HL-60 (cell line): ENCODE measurements around the gene VIPR2.

Experiments used
- DNase-seq, 2 experiments: peaks; one replicate each; pipeline ENCODE4 v3.0.0-alpha.2; 2010 to 2020; ENCODE audit warnings: low read depth in 1 of 2, low spot score in 1 of 2
- H3K27ac ChIP-seq: fragments of 250-450 bp; sonication (Bioruptor Pico); replicated peaks from 2 replicates; pipeline ENCODE4 v1.5.1; 2020; ENCODE audit warnings: mild to moderate bottlenecking, moderate library complexity
- H3K27me3 ChIP-seq: fragments of 250-450 bp; sonication (Bioruptor Pico); 2 replicates; pipeline ENCODE4 v1.5.1; 2021; ENCODE audit warnings: mild to moderate bottlenecking, moderate library complexity; ENCODE audit not compliant: insufficient read depth, poor library complexity, severe bottlenecking
- H3K4me3 ChIP-seq: replicated peaks from 2 replicates; pipeline ENCODE4 v1.5.1; 2011; ENCODE audit warnings: mild to moderate bottlenecking, control low read depth, low read length; ENCODE audit not compliant: insufficient read depth
- GABPA ChIP-seq: IDR thresholded peaks from 2 replicates; pipeline ENCODE4 v1.6.1; 2012; ENCODE audit warnings: low read depth
- POLR2AphosphoS5 ChIP-seq: IDR thresholded peaks from 2 replicates; pipeline ENCODE4 v1.6.1; 2012; ENCODE audit warnings: low read depth
- SPI1 ChIP-seq: IDR thresholded peaks from 2 replicates; pipeline ENCODE4 v1.6.1; 2012; ENCODE audit warnings: low read depth, mild to moderate bottlenecking, borderline replicate concordance
- TF ChIP-seq, protein P1 (sequence below): IDR thresholded peaks from one replicate; pipeline ENCODE4 v1.5.1; 2011; ENCODE audit warnings: low read length, control low read depth, inconsistent platforms; ENCODE audit not compliant: insufficient read depth
- TF ChIP-seq, protein P2 (sequence below): IDR thresholded peaks from 2 replicates; pipeline ENCODE4 v1.6.1; 2012; ENCODE audit warnings: low read depth; ENCODE audit not compliant: insufficient replicate concordance

VIPR2 gene

DNA sequence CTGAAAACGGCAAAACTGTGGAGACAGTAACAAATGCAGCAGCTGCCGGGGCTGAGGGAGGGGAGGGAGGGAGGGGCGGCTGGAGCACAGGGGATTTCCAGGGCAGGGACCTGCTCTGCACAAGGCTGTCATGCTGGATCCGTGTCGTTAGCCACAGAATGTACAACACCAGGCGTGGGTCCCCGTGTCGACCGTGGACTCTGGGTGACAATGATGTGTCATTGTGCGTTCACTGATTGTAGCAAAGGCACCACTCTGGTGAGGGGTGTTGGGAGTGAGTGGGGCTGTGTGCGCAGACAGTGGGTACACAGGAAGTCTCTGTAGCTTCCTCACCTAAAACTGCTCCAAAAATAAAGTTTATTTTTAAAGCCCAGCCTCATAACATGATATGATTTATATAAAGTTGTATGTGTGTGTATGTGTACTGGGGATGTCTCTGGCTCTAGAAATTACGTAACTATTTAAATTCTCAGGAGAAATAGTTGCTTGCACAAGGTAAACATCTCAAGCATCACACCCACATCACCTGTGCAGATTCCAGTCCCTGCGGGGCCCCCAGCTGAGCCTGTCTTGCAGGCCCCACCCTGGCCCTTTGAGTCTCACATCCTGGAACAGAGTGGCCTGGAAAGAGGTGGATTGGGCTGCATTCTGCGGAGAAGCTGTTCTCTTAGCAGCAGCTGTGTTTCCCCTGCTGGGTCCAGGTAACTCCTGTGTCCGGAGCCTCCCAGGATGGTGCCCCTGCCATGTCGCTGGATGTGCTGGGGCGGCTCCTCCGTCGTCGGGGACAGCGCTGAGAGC is 152.6 kb downstream of the VIPR2 start:
- no peak for DNase-seq
- H3K27ac ChIP-seq = no peak overlapping the region
- H3K27me3 ChIP-seq = peaks cover 5% of the 10 kb centered on the region
- H3K4me3 ChIP-seq = no peak overlapping the region
- TF ChIP-seq, protein P1, sequence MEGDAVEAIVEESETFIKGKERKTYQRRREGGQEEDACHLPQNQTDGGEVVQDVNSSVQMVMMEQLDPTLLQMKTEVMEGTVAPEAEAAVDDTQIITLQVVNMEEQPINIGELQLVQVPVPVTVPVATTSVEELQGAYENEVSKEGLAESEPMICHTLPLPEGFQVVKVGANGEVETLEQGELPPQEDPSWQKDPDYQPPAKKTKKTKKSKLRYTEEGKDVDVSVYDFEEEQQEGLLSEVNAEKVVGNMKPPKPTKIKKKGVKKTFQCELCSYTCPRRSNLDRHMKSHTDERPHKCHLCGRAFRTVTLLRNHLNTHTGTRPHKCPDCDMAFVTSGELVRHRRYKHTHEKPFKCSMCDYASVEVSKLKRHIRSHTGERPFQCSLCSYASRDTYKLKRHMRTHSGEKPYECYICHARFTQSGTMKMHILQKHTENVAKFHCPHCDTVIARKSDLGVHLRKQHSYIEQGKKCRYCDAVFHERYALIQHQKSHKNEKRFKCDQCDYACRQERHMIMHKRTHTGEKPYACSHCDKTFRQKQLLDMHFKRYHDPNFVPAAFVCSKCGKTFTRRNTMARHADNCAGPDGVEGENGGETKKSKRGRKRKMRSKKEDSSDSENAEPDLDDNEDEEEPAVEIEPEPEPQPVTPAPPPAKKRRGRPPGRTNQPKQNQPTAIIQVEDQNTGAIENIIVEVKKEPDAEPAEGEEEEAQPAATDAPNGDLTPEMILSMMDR = no peak
- TF ChIP-seq, protein P2, sequence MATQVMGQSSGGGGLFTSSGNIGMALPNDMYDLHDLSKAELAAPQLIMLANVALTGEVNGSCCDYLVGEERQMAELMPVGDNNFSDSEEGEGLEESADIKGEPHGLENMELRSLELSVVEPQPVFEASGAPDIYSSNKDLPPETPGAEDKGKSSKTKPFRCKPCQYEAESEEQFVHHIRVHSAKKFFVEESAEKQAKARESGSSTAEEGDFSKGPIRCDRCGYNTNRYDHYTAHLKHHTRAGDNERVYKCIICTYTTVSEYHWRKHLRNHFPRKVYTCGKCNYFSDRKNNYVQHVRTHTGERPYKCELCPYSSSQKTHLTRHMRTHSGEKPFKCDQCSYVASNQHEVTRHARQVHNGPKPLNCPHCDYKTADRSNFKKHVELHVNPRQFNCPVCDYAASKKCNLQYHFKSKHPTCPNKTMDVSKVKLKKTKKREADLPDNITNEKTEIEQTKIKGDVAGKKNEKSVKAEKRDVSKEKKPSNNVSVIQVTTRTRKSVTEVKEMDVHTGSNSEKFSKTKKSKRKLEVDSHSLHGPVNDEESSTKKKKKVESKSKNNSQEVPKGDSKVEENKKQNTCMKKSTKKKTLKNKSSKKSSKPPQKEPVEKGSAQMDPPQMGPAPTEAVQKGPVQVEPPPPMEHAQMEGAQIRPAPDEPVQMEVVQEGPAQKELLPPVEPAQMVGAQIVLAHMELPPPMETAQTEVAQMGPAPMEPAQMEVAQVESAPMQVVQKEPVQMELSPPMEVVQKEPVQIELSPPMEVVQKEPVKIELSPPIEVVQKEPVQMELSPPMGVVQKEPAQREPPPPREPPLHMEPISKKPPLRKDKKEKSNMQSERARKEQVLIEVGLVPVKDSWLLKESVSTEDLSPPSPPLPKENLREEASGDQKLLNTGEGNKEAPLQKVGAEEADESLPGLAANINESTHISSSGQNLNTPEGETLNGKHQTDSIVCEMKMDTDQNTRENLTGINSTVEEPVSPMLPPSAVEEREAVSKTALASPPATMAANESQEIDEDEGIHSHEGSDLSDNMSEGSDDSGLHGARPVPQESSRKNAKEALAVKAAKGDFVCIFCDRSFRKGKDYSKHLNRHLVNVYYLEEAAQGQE = no peak
- TF ChIP-seq GABPA = no peak
- TF ChIP-seq SPI1 = no peak
- no peak for TF ChIP-seq POLR2AphosphoS5

DNA sequence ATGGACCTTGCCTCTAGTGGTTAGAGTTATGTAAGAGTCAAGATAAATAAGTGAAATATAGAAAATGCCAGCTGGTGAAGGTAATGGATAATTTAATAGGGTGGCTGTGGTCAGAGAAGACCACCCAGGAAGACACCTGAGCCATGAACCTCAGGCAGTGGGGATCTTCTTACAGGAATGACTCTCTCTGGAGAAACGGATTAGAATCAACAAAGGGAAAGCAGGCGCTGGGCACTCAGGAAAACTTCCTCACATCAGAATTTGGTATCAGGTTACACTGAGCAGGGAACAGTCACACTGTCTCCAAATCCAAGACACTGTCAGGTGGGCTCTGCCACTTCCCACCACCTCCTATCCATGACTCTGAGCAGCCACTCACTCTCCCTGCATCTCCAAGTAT is 155.7 kb downstream of the VIPR2 start:
- peaks cover 2% of the 10 kb centered on the region for H3K27me3 ChIP-seq
- H3K27ac ChIP-seq = no peak overlapping the region
- no peak overlapping the region for H3K4me3 ChIP-seq
- TF ChIP-seq, protein P2 = no peak
- TF ChIP-seq, protein P1 = no peak
- no peak for TF ChIP-seq GABPA
- TF ChIP-seq SPI1 = no peak
- TF ChIP-seq POLR2AphosphoS5 = no peak
- DNase-seq = no peak

DNA sequence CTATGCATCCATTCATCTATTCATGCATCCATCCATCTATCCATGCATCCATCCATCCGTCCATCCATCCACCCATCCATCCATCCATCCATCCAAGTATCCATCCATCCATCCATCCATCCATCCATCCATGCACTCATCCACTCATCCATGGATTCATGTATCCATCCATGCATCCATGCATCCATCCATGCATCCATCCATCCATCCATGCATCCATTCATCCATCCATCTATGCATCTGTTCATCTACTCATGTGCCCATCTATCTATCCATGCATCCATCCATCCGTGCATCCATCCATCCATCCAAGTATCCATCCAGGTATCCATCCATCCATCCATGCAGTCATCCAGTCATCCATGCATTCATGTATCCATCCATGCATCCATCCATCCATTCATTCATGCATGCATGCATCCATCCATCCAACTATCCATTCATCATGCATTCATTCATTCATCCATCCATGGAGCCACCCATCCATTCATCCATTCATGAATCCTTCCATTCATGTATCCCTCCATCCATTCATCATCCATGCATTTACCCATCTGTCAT is 156.3 kb downstream of the VIPR2 start:
- H3K4me3 ChIP-seq = no peak overlapping the region
- H3K27me3 ChIP-seq = peaks cover 2% of the 10 kb centered on the region
- H3K27ac ChIP-seq = no peak overlapping the region
- no peak for DNase-seq
- TF ChIP-seq, protein P2 = no peak
- TF ChIP-seq, protein P1 = no peak
- TF ChIP-seq GABPA (no peak), POLR2AphosphoS5 (no peak), SPI1 (no peak)
